HEK293 (cell line): Measurements from ENCODE around the gene KPTN.

Source experiments
- CTCF ChIP-seq: fragments of 450-650 bp; formaldehyde crosslinking; IDR thresholded peaks from 2 replicates; pipeline ENCODE4 v1.5.1; 2016; ENCODE audit warnings: missing biosample characterization, missing genetic modification characterization
- GLI4 ChIP-seq: fragments of 450-650 bp; formaldehyde crosslinking; IDR thresholded peaks from 2 replicates; pipeline ENCODE4 v1.5.1; 2016; ENCODE audit warnings: missing biosample characterization, missing genetic modification characterization
- ZNF670 ChIP-seq: fragments of 450-650 bp; formaldehyde crosslinking; IDR thresholded peaks from 2 replicates; pipeline ENCODE4 v1.5.1; 2016; ENCODE audit warnings: missing biosample characterization, missing genetic modification characterization, low read depth

GRCh38 chr19:47512948-47513319 is 28.9 kb upstream of the KPTN start:
- TF ChIP-seq GLI4, result no peak
- no peak for TF ChIP-seq ZNF670 (tag by site-specific recombination)
- no peak for TF ChIP-seq CTCF (tag by site-specific recombination)
